Heart left ventricle (tissue), 13 donors: ENCODE results near the gene NGEF.

Source experiments
- CTCF ChIP-seq, 12 donors: fragments of 200-600 bp; sonication (generic) in 4 of 12; IDR thresholded peaks; one replicate each; pipeline versions ENCODE4 v1.5.0 to v1.8.0; 2018 to 2022; ENCODE audit warnings: antibody characterized with exemption in 12 of 12, mild to moderate bottlenecking in 5 of 12
- POLR2A ChIP-seq, 2 donors: fragments of 450-650 bp; IDR thresholded peaks; one replicate each; pipeline ENCODE4 v1.6.1; 2017; ENCODE audit warnings: antibody characterized with exemption in 2 of 2, mild to moderate bottlenecking in 2 of 2, moderate library complexity in 2 of 2
- donor health status: ischemic (EF 13 %, LVEDD 7.1; RV severe dilation, severe dysfunction).
- donor health status: DM: no; HTN: yes; CAD: no.
- donor health status: DM: no; HTN: no; CAD: no.
- donor health status: ischemic (EF 25% LVEDD 6.9; RV normal size, moderate dysfunction).
- donor health status: ischemic (EF 25% LVEDD 5.7; RV mildly dilated, moderate dysfunction).
- donor health status: ischemic (EF 35%, LVEDD 5.7; RV mildly dilated, moderate dysfunction).
- donor health status: nonischemic (EF 11% LVEDD 7.7; RV severe dilation, severe dysfunction).
- donor health status: DM: yes; HTN: yes; CAD: no.
- donor health status: PGD.
- donor health status: ischemic (EF 29% LVEDD 5.4; RV normal size, mild dysfunction).
- donor health status: nonischemic (EF 23%, LVEDD 6.1; RV moderate dilation, normal function).

DNA sequence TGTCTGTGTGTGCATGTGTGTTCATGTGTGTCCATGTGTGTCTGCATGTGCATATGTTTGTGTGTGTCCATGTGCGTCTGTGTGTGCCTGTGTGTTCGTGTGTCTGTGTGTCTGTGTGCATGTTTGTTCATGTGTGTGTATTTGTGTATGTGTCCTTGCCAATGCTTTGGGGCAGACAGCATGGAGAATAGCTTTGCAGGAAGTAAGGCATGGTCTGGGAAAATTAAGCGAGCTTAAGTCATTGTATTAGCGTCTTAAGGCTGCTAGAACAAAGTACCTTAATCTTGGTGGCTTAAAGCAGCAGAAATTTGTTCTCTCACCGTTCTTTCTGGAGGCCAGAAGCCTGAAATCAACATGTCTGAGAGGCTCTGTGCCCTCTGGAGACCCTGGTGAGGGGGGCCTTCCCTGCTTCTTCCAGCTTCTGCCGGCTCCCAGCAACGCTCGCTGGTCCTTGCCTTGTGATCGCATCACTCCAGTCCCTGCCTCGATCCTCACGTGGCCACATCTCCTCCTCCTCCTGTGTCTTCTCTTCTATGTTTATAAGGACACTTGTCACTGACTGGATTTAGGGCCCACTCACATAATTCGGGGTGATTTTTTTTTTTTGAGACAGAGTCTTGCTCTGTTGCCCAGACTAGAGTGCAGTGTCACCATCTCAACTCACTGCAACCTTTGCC is 23.2 kb upstream of the NGEF start:
- TF ChIP-seq POLR2A (IDR thresholded peaks at IDR 0.05) (no peak), CTCF (IDR thresholded peaks at IDR 0.05) (no peak)
